GF-D8 (cell line): ENCODE results near the gene NR1D2.
"Not testable (repeated sequence)": the region's sequence is repeated elsewhere in the genome, so short reads cannot be mapped to it uniquely, and the experiment has no call there.

ENCODE experiments used
- DNase-seq: peaks from one replicate; lab custom pipeline; 2025; lab: John Stamatoyannopoulos, UW

Gene NR1D2

GRCh38 chr3:23944861-23945662 is at the start of gene NR1D2:
Gene NR1D2, plus strand, starts transcription at chr3:23945286. Its CDS starts 293 bp downstream, at chr3:23945579.
- peak; percentile 41 for DNase-seq

GRCh38 chr3:23900744-23901143 is 44.3 kb upstream of the NR1D2 start:
- DNase-seq: no peak

- no peak for DNase-seq
Observed at GRCh38 chr3:23904545-23904944, 40.5 kb upstream of the NR1D2 start.

GRCh38 chr3:23909341-23909740 is 35.7 kb upstream of the NR1D2 start:
- DNase-seq: no peak

- no peak for DNase-seq
Observed at GRCh38 chr3:23911397-23911796, 33.7 kb upstream of the NR1D2 start.

DNA sequence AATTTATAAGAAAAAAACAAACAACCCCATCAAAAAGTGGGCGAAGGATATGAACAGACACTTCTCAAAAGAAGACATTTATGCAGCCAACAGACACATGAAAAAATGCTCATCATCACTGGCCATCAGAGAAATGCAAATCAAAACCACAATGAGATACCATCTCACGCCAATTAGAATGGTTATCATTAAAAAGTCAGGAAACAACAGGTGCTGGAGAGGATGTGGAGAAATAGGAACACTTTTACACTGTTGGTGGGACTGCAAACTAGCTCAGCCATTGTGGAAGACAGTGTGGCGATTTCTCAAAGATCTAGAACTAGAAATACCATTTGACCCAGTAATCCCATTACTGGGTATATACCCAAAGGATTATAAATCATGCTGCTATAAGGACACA is 32.8 kb upstream of the NR1D2 start:
- not testable (repeated sequence) for DNase-seq

GRCh38 chr3:23913182-23913581 is 31.9 kb upstream of the NR1D2 start:
- no peak for DNase-seq

DNA sequence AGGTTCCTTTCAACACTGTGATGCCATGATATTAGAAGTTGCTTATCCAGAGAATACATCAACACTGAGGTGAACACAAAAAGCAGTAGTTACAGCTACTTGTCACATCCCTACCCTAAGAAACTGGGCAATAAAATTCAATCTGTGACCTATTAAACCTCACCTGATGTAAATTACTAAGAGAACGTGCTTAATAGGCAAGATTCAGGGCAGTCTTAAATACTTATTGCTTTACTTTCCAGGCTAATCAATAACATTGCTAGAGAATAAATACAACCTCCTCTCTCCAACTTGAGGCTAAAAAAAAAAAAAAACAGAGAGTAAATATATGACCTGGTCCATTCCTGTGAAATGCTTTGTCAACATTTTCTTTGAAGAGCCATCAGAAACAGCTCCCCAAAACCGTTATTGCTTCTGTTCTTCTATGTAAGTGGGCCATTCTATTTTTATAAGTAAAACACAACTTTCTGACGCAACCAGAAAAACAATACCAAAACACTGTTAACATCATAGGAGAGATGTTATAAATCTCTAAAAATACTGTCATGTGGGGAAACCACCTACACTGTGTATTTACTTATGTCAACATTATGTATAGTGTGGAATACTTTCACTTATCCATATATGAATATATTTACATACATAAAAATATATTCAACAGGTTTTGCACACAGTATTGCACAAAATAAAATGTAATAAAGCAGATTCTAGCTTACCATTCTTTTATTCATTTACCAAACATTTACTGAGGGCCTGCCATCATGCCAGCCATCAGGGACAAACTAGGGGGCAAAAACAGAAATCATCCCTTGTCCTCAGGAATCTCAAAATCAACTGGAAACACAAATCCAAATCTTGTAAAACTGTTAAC is 31.0 kb upstream of the NR1D2 start:
- no peak for DNase-seq

DNA sequence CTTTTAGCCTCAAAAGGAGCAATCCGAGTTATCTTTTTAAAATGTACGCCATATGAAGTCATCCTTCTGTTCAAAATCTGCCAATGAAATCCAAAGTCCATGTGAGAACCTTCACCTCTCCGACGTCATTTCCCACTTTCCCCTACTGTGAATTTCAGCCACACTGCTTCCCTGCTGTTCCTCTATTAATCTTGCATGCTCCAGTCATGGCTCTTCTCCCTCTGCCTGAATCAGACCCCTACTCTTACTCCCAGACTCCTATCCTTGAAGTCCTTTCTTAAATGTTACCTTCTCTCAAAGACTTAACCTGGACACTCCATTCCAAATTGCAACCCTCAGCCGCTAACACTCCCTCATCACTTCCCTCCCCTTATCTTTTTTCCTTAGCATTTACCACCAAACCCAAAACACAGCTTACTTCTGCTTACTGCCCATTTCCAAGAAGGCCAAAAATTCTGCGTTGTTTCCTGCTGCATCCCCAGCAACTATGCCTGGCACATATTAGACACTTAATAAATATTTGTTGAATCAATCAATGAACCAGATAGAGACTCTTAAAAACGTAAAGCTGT is 29.5 kb upstream of the NR1D2 start:
- peak; percentile 66 for DNase-seq

GRCh38 chr3:23916152-23916885 is 28.8 kb upstream of the NR1D2 start:
- DNase-seq: no peak

- DNase-seq: peak; percentile 90
Observed at GRCh38 chr3:23916886-23917678, 28.0 kb upstream of the NR1D2 start, which contains the start of the genes NKIRAS1 and RPL15. Gene NKIRAS1, minus strand, starts transcription at chr3:23916990. Its CDS starts 6,086 bp downstream, at chr3:23910904. Gene RPL15, plus strand, starts transcription at chr3:23917132. Its CDS starts 728 bp downstream, at chr3:23917860.

DNA sequence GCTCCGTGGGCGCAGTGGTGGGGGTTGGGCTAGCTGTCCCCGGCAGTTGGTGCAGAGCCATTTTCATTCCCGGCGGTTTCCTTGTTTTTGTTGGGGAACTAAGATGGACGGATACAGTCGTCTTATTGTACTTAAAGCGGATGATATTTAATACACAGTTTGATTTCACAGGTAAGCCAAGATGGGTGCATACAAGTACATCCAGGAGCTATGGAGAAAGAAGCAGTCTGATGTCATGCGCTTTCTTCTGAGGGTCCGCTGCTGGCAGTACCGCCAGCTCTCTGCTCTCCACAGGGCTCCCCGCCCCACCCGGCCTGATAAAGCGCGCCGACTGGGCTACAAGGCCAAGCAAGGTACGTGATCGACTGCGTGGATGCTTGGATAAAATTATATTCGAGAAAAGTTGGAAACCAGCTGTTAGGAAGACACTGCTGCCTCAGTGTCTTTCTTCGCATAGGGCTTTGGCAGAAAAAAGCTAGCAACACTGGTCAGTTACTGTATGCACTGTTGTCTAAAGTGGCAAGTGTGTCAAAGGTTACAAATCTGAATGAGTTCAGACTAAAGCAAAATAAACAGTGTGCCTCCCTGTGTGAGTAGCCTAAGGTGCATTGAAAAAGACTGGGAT is 27.3 kb upstream of the NR1D2 start:
- DNase-seq: not testable (repeated sequence)

- DNase-seq: not testable (repeated sequence)
Observed at GRCh38 chr3:23918331-23918730, 26.8 kb upstream of the NR1D2 start.

DNA sequence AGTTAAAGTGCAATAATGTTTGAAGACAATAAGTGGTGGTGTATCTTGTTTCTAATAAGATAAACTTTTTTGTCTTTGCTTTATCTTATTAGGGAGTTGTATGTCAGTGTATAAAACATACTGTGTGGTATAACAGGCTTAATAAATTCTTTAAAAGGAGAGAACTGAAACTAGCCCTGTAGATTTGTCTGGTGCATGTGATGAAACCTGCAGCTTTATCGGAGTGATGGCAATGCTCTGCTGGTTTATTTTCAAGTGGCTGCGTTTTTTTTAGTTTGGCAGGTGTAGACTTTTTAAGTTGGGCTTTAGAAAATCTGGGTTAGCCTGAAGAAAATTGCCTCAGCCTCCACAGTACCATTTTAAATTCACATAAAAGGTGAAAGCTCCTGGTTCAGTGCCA is 25.5 kb upstream of the NR1D2 start:
- DNase-seq: no peak

DNA sequence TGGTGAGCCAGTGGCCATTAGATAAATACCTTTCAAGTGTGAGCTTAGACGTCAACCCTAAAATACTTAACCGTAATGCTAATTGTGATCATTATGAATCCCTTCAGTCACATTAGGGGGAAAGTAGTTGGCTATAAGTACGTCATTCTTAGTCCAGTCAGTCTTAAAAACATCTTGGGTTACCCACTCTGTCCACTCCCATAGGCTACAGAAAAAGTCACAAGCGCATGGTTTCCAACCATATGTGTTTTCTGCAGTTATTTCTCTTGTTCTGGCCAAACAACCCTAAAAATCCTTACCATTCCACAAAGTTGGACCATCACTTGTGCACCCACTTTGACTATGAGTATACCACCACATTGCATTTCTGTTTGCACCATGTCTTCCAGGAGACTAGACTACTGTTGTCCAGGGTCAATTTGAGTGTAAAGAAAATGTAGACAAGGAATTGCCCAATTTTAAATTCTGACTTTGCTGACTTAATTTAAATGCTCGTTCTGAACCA is 24.9 kb upstream of the NR1D2 start:
- no peak for DNase-seq

- DNase-seq: no peak
Observed at GRCh38 chr3:23921052-23921511, 24.0 kb upstream of the NR1D2 start.

- DNase-seq: no peak
Observed at GRCh38 chr3:23923786-23924185, 21.3 kb upstream of the NR1D2 start.

- no peak for DNase-seq
Observed at GRCh38 chr3:23926246-23926645, 18.8 kb upstream of the NR1D2 start.

DNA sequence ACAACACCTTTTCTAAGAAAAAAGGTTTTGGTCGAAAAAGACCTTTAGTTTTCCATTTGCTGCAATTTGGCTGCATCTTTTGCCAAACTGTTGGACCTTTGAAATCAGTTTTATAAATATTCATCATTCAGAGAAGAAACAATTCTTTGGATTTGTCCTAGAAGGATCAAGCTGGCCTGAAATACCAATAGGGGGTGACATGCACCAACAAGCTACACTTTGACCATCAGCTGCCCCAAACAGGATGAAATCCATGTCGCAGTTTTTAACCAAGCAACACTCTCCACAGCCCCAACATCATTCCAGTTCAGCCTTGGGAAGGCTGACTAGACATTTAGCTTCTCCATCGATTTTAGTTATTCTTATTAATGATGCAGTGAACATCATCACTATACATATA is 18.4 kb upstream of the NR1D2 start:
- DNase-seq: no peak

GRCh38 chr3:23928524-23928923 is 16.6 kb upstream of the NR1D2 start:
- no peak for DNase-seq
